ENCODE data around the gene ABCC3. TPM values are rescaled to one million over a fixed set of nuclear protein-coding genes. Genes with fewer than 3 reads are reported as not detected.
"Not testable (repeated sequence)": the region's sequence is repeated elsewhere in the genome, so short reads cannot be mapped to it uniquely, and the experiment has no call there.

The ABCC3 gene
- total RNA-seq, 1 donor from 2014 or later = 0.67 TPM

GRCh38 chr17:50719924-50720794, 85.5 kb downstream of the ABCC3 start:
- peaks cover 21% of the 10 kb centered on the region for H3K4me1 Mint-ChIP-seq (ENCODE audit: unreplicated experiment)
- TF ChIP-seq CTCF (IDR thresholded peaks at IDR 0.05; ENCODE audit: unreplicated experiment) = no peak
- no peak for DNase-seq (ENCODE audit: low spot score)
- peak overlapping the region; percentile 98 for H3K4me3 Mint-ChIP-seq (ENCODE audit: unreplicated experiment)
- H3K9me3 Mint-ChIP-seq (ENCODE audit: unreplicated experiment) = no peaks in the 10 kb centered on the region
- no peaks in the 10 kb centered on the region for H3K27me3 Mint-ChIP-seq (ENCODE audit: unreplicated experiment)
- H3K36me3 Mint-ChIP-seq (ENCODE audit: low read depth, unreplicated experiment) = no peaks in the 10 kb centered on the region
- H3K27ac Mint-ChIP-seq (ENCODE audit: unreplicated experiment) = peak overlapping the region; percentile 89

DNA sequence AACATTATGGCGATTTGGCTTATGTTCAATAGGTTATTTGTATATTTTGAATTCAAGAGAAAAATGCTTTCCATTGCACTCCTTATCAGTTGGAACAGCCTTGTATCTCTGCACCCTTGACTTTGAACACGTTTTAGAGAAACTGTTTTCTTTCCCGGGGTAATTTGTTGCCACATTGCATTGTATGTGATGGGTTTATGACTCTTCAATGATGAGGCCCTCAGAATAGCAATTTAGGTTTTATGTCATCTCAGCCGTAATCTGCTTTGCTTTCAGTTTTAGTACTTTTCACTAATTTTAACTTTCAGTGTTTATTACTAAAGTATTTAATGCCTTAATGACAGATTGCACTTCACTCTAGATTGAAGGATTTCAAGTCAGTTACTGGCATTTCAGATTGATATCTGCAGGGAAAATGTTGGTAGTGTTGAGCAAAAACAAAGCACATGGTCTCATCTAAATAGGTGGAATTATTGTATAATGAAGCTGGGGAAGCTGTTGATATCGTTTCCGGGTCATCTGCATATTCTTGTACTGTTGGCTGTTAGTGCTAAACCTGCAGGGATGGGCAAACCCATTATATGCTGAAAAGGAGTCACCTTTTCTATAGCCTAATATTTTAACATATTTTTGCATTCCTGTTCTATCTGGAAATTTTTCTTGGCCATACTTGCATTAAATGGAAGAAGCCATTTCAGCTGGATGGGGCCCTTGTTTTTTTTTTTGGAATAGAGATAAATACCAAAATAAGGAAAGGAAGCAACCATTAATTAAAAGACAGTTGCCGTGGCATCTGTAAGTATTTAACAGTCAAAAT, 86.7 kb downstream of the ABCC3 start:
- Mint-ChIP-seq H3K4me3 (ENCODE audit: unreplicated experiment) (peak overlapping the region; percentile 98), H3K36me3 (ENCODE audit: low read depth, unreplicated experiment) (no peaks in the 10 kb centered on the region), H3K27ac (ENCODE audit: unreplicated experiment) (no peak overlapping the region), H3K9me3 (ENCODE audit: unreplicated experiment) (no peaks in the 10 kb centered on the region), H3K4me1 (ENCODE audit: unreplicated experiment) (peaks cover 21% of the 10 kb centered on the region), H3K27me3 (ENCODE audit: unreplicated experiment) (no peaks in the 10 kb centered on the region)
- DNase-seq (ENCODE audit: low spot score) = no peak
- TF ChIP-seq CTCF (IDR thresholded peaks at IDR 0.05; ENCODE audit: unreplicated experiment) = no peak

- peak overlapping the region; percentile 72 for H3K27ac Mint-ChIP-seq (ENCODE audit: unreplicated experiment)
- no peak overlapping the region for H3K4me3 Mint-ChIP-seq (ENCODE audit: unreplicated experiment)
- DNase-seq (ENCODE audit: low spot score) = no peak
- no peak for TF ChIP-seq CTCF (IDR thresholded peaks at IDR 0.05; ENCODE audit: unreplicated experiment)
- no peaks in the 10 kb centered on the region for H3K9me3 Mint-ChIP-seq (ENCODE audit: unreplicated experiment)
- H3K36me3 Mint-ChIP-seq (ENCODE audit: low read depth, unreplicated experiment) = no peaks in the 10 kb centered on the region
- H3K4me1 Mint-ChIP-seq (ENCODE audit: unreplicated experiment) = peaks cover 28% of the 10 kb centered on the region
- H3K27me3 Mint-ChIP-seq (ENCODE audit: unreplicated experiment) = no peaks in the 10 kb centered on the region
Observed at GRCh38 chr17:50722746-50723145, 88.1 kb downstream of the ABCC3 start.

DNA sequence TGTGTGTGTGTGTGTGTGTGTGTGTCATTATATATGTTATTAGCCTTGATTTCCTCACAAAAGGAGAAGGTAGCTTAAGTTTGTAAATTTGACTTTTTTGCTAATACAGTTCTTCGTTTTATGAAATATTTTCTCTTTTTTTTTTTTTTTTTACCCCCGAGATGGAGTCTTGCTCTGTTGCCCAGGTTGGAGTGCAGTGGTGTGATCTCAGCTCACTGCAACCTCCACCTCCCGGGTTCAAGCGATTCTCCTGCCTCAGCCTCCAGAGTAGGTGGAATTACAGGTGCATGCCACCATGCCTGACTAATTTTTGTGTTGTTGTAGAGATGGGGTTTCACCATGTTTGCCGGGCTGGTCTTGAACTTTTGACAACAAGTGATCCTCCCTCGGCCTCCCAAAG, 89.9 kb downstream of the ABCC3 start:
- not testable (repeated sequence) for H3K27me3 Mint-ChIP-seq (ENCODE audit: unreplicated experiment); DNase-seq (ENCODE audit: low spot score); H3K4me3 Mint-ChIP-seq (ENCODE audit: unreplicated experiment); H3K27ac Mint-ChIP-seq (ENCODE audit: unreplicated experiment); H3K36me3 Mint-ChIP-seq (ENCODE audit: low read depth, unreplicated experiment); H3K9me3 Mint-ChIP-seq (ENCODE audit: unreplicated experiment)
- peaks cover 28% of the 10 kb centered on the region for H3K4me1 Mint-ChIP-seq (ENCODE audit: unreplicated experiment)

DNA sequence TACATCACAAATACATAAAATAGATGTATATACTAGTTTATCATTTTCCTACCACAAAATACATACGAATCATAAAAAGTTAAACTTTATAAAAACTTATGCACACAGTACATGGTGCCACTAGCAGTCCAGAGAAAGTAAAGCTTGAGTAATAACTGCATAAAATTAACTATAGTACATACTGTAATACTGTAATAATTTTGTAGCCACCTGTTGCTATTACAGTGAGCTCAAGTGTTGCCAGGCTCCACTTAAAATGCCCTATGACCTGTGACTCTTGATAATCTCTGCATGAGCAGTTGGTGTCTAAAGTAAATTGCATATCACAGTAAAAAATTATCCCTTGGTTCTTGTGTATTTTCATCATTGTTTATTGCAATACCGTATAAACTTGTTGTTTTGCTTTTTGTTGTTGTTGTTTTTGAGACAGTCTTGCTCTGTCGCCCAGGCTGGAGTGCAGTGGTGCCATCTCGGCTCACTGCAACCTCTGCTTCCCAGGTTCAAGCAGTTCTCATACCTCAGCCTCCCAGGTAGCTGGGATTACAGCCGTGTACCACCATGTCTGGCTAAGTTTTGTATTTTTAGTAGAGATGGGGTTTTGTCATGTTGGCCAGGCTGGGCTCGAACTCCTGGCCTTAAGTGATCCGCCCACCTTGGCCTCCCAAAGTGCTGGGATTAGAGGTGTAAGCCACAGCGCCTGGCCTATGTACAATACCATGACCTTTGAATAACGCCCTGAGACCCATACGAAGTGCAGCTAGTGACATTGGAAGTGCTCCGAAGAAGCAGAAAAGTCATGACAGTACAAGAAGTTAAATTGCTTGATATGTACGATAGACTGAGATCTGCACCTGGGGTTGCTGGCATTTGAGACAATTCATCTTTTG, 91.3 kb downstream of the ABCC3 start:
- no peak for TF ChIP-seq CTCF (IDR thresholded peaks at IDR 0.05; ENCODE audit: unreplicated experiment)
- Mint-ChIP-seq H3K4me1 (ENCODE audit: unreplicated experiment) (peaks cover 22% of the 10 kb centered on the region), H3K27me3 (ENCODE audit: unreplicated experiment) (no peaks in the 10 kb centered on the region), H3K36me3 (ENCODE audit: low read depth, unreplicated experiment) (no peaks in the 10 kb centered on the region), H3K4me3 (ENCODE audit: unreplicated experiment) (no peak overlapping the region), H3K27ac (ENCODE audit: unreplicated experiment) (no peak overlapping the region), H3K9me3 (ENCODE audit: unreplicated experiment) (no peaks in the 10 kb centered on the region)
- DNase-seq (ENCODE audit: low spot score) = no peak
